Left ventricle myocardium inferior (tissue), 1 donor: ENCODE data around the gene PLEKHM3. TPM values are rescaled to one million over a fixed set of nuclear protein-coding genes. Genes with fewer than 3 reads are reported as not detected.

Source experiments
- DNase-seq: peaks from one replicate; pipeline ENCODE4 v3.0.0-alpha.2; 2020
- H3K27ac ChIP-seq: fragments of 200-600 bp; replicated peaks from 2 replicates; pipeline ENCODE4 v1.8.0; 2021
- H3K27me3 ChIP-seq: fragments of 200-600 bp; 2 replicates; pipeline ENCODE4 v1.8.0; 2021; ENCODE audit warnings: low read depth
- H3K36me3 ChIP-seq: fragments of 200-600 bp; 2 replicates; pipeline ENCODE4 v1.8.0; 2021
- H3K4me1 ChIP-seq: fragments of 200-600 bp; 2 replicates; pipeline ENCODE4 v1.8.0; 2021
- H3K4me3 ChIP-seq: fragments of 200-600 bp; 2 replicates; pipeline ENCODE4 v1.8.0; 2021; ENCODE audit warnings: mild to moderate bottlenecking, moderate library complexity
- H3K9me3 ChIP-seq: fragments of 200-600 bp; replicated peaks from 2 replicates; pipeline ENCODE4 v1.8.0; 2021
- CTCF ChIP-seq: fragments of 200-600 bp; IDR thresholded peaks from 2 replicates; pipeline ENCODE4 v1.8.0; 2021; ENCODE audit warnings: antibody characterized with exemption, mild to moderate bottlenecking, borderline replicate concordance
- intact Hi-C: fragments of 100-400 bp; cut with micrococcal nuclease; formaldehyde crosslinking; loops from one replicate; pipeline ENCODE4 v1.11.0; 2022
- total RNA-seq: library from RNA; stranded (reverse); fragmentation: NEBNext Ultra II Directional; extraction: Animal tissue kit (Norgen Biotek cat#: 25700); gene quantifications from one replicate; pipeline ENCODE4 v1.2.1, GENCODE V29; 2021
- donor health status: DM: no; HTN: yes; CAD: no; lungs with severe emphysema.

PLEKHM3 gene
- total RNA-seq, 1 donor from 2014 or later = 12.9 TPM

- TF ChIP-seq CTCF = no peak
- Histone ChIP-seq H3K27ac (peak overlapping the region; percentile 73), H3K36me3 (no peaks in the 10 kb centered on the region), H3K4me1 (peaks cover 72% of the 10 kb centered on the region), H3K27me3 (no peaks in the 10 kb centered on the region), H3K9me3 (no peaks in the 10 kb centered on the region), H3K4me3 (no peak overlapping the region)
- no peak for DNase-seq
- intact Hi-C loops = no loop called here
These were observed 12.9 kb downstream of the PLEKHM3 start for GRCh38 chr2:208012449-208012848.

GRCh38 chr2:208010506-208010905 is 14.8 kb downstream of the PLEKHM3 start:
- no peak for TF ChIP-seq CTCF
- no peaks in the 10 kb centered on the region for H3K27me3 ChIP-seq
- no peak for DNase-seq
- no peaks in the 10 kb centered on the region for H3K9me3 ChIP-seq
- no peaks in the 10 kb centered on the region for H3K36me3 ChIP-seq
- H3K27ac ChIP-seq = peak overlapping the region; percentile 35
- H3K4me1 ChIP-seq = peaks cover 87% of the 10 kb centered on the region
- no peak overlapping the region for H3K4me3 ChIP-seq
- intact Hi-C loops = no loop called here

- peaks cover 72% of the 10 kb centered on the region for H3K4me1 ChIP-seq
- H3K36me3 ChIP-seq = no peaks in the 10 kb centered on the region
- intact Hi-C loops = no loop called here
- TF ChIP-seq CTCF = no peak
- H3K9me3 ChIP-seq = no peaks in the 10 kb centered on the region
- no peak overlapping the region for H3K4me3 ChIP-seq
- peak overlapping the region; percentile 17 for H3K27ac ChIP-seq
- H3K27me3 ChIP-seq = no peaks in the 10 kb centered on the region
- no peak for DNase-seq
These were observed 18.5 kb downstream of the PLEKHM3 start for GRCh38 chr2:208006833-208007232.

GRCh38 chr2:208006337-208006736 is 19.0 kb downstream of the PLEKHM3 start:
- no peak for DNase-seq
- intact Hi-C loops = no loop called here
- Histone ChIP-seq H3K4me3 (no peak overlapping the region), H3K27ac (peak overlapping the region; percentile 17), H3K27me3 (no peaks in the 10 kb centered on the region), H3K9me3 (no peaks in the 10 kb centered on the region), H3K36me3 (peaks cover 4% of the 10 kb centered on the region), H3K4me1 (peaks cover 77% of the 10 kb centered on the region)
- TF ChIP-seq CTCF = no peak

- peak overlapping the region; percentile 69 for H3K27ac ChIP-seq
- peaks cover 61% of the 10 kb centered on the region for H3K4me1 ChIP-seq
These were observed 23.4 kb downstream of the PLEKHM3 start for GRCh38 chr2:208001924-208002323.

More at GRCh38 chr2:208001924-208002323, 23.4 kb downstream of the PLEKHM3 start:
- no peak for TF ChIP-seq CTCF
- intact Hi-C loops = no loop called here
- Histone ChIP-seq H3K36me3 (peaks cover 38% of the 10 kb centered on the region), H3K27me3 (no peaks in the 10 kb centered on the region), H3K4me3 (no peak overlapping the region), H3K9me3 (no peaks in the 10 kb centered on the region)
- DNase-seq = no peak
